Activated CD4-positive, CD25-positive, alpha-beta regulatory T cell treated with anti-CD3 and anti-CD28 coated beads, Interleukin-2, amount 50 U/mL, for 24 hours (primary cell): ENCODE results near the gene LSP1.

Source experiments
- ATAC-seq, 2 donors: fragments of 150-1000 bp; cut with Tn5 transposase; one replicate each; pipeline ENCODE4 v1.10.0; 2021; ENCODE audit warnings: mild to moderate bottlenecking in 1 of 2, moderate library complexity in 1 of 2

Gene LSP1

DNA sequence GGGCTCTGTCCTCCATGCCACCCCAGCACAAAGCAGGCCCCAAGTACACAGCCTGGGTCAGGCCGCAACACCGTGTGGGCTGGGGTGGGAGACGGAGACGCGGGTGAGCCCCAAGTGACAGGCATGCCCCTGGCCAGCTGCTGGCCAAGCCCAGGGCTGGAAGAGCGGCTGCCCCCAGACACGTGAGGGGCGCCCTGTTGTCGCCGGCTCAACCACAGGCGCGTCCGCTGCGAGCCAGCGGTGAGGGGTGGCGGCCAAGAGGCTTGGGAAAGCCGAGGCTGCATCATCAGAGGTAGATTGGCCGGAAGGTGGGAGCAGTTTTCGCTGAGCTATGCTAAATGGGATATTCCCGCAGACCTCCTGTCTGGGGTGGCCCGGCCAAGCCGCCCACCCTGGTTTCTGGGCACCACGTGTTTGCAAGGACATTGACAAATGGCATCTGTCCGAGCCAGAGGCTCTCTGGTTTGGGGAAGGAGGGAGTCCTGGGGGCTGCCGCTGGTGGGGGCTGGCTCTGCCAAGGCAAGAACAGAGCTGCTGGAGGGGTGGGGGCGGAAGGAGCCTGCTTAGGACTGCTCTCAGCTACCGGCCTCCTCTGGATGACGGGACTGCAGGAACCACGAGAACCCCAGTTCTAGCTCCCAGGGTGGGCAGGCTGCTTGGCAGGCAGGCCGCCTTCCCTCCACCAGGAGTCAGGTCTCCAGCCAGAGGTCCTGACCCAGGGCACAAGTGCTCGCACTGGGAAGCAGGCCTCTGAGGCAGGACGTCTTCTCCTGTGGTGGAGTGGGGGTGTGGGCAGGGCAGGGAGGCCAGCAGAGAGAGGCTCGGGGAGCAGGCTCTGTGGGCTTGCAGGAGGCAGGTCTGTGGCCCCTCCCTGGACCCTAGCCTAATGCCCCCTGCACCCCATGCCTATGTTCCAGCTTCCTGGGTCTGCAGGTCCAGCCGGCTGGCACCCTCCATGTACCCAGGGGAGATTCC, 38.3 kb downstream of the LSP1 start:
- no peak for ATAC-seq

DNA sequence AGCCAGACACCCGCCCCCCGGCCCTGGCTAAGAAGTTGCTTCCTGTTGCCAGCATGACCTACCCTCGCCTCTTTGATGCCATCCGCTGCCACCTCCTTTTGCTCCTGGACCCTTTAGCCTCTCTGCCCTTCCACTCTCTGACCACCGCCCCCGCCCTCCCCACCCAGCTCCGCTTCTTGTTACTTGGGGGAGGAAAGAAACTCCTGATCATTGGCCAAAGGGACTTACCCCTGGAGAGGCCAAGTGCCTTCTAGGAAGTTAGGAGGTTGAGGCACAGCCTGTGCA, 38.9 kb downstream of the LSP1 start, which contains the start of gene PRR33:
Gene PRR33, minus strand, starts transcription at position 65 of the 285 bp plus-strand sequence. CDS start 1,311 bp downstream, outside the sequence.
- ATAC-seq = no peak

DNA sequence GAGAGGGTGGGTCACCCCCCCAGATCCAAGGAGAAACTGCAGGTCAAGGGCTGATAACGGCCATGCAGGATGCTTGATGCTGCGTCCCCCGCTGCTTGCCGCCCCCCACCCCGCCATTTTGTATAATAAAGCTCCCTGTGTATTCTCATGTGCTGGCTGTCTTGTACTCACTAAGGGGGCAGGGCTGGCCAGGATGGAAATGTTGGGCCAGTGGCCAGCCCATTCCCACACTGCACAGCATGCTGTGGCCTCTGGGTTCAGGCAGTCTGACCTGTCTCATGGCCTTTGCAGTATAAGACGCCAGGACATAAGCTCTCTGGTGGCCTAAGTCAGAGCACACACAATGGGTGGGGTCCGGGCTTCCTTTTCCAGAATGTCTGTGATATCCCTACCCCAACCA, 39.2 kb downstream of the LSP1 start:
- ATAC-seq = no peak

DNA sequence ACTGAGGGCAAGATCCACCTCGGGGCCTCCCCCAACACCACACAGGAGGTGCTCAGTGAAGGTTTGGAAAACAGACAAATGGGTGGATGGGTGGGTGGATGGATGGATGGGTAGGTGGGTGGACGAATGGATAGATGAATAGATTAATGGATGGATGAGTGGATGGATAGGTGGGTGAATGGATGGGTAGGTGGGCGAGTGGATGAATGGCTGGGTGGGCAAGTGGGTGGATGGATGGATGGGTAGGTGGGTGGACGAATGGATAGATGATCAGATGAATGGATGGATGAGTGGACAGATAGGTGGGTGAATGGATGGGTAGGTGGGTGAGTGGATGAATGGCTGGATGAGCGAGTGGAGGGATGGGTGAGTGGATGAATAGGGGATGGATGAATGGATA, 39.7 kb downstream of the LSP1 start:
- ATAC-seq = no peak

DNA sequence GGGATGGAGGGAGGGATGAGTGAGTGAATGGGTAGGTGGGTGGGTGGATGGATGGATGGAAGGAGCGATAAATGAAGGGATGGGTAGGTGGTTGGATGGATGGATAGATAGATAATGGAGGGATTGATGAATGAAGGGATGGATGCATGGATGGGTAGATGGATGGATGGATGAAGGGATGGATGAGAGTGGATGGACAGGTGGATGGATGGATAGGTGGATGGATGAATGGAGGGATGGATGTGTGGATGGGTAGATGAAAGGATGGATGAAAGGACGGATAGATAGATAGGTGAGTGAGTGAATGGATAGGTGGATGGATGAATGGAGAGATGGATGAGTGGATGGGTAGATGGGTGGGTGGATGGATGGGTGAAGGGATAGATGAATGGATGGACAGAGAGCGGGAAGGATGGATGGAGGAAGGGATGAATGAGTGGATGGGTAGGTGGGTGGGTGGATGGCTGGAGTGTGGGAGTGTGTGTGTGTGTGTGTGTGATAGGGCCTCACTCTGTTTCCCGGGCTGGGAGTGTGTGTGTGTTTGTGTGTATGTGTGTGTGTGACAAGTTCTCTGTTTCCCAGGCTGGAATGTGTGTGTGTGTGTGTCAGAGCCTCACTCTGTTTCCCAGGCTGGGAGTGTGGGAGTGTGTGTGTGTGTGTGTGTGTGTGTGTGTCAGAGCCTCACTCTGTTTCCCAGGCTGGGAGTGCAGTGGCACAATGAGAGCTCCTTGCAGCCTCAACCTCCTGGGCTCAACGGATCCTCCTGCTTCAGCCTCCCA, 40.9 kb downstream of the LSP1 start:
- no peak for ATAC-seq

DNA sequence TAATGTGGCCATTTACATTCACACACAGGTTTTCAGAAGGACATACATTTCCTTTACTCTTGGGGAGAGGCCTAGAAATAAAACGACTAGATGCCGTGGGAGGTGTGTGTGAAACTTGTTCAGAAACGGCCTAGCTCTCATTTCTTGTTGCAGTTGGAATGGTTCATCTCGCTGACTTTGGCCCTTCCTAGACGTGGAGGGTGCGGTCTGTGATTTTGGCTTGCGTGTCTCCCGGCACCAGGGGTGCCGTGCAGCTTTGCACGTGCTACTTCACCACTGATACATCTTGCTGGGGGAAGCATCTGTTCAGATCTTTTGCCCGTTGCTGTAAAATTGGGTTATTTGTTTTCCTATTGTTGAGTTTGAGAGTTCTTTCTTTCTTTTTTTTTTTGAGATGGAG, 41.9 kb downstream of the LSP1 start:
- ATAC-seq = no peak

DNA sequence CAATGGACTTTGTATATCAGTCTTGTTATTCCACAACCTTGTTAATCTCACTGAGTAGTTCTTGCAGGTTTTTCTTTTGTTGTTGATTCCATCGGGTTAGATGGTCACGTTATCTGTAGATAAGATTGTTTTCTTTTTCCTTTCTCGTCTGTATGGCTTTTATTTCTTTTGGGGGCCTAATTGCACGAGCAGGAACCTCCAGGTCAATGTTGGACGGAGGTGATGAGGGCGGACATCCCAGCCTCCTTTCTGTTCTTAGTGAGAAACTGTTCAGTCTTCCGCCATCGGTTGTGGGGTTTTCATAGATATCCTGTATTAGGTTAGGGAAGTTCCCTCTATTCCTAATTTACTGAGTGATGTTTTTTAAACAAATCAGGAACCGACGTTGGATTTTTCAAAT, 43.6 kb downstream of the LSP1 start:
- ATAC-seq = no peak

DNA sequence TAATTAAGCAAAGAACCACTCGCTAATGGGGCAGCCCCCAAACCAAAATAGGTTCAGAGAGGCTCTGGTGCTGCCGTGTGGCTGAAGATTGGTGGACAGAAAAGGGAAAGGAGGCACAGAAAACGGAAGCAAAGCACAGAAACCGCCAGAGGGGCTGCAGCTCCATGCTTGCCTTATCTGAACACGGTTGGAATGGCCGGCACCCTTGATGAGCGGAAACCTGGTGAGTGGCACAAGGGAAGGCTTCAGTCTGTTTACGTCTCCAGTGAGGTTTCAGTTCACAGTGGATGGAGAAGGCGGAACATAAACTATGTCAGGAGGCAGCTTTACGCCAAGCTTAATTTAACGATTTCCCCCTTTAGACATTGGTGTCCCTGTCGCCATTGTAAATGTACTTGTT, 44.0 kb downstream of the LSP1 start:
- ATAC-seq = no peak

DNA sequence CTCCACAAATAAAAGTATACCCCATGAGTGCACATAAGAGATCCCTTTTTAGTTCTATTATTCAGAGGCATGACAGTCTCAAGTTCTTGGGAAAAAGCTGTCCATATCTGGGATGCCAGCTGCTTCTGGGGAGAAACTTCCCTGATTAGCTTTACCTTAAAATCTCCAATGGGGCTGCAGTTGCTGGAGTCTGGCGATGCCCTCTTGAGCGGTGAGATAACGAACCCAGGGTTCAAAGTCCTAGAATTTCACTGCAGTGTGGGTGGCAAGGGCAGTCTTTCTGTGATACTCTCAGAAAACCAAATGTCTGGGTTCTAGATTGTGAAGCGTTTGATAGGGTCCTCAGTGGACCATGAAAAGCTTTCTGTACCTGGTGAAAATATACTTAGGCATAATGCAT, 46.2 kb downstream of the LSP1 start:
- ATAC-seq = no peak

DNA sequence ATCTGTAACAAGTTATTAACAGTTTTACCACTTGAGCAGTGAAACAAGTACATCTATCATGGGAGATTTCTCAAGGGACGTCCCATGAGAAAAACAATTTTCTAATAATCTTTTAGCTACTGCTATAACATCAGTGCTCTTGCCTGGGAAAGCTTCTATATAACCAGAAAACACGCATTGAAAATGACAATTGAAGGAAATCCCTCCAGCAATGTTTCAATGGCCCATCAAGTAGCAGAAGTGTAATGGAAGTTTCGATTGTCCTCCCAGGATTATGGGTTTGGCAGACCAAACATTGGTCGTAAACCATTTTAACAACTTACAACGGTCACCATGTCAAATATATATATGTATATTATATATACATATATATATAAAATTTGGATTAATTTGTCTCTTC, 46.8 kb downstream of the LSP1 start:
- no peak for ATAC-seq

DNA sequence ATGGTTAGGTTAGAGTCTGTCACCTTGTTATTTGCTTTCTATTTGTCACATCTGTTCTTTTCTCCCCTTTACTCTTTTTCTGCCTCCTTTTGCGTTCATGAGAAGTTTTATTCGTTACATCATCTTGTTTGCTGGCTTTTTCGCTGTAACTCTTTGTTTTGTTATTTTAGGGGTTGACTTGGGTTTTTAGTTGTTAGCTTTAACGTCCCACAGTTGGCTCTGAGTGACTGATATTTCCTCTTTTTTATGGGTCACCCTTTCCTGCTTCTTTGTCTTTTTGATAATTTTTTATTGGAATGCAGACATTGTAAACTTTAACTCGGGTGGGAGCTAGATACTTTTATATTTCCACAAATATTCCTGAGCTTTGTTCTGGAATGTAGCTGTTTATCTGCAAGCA, 53.3 kb downstream of the LSP1 start:
- ATAC-seq = no peak

DNA sequence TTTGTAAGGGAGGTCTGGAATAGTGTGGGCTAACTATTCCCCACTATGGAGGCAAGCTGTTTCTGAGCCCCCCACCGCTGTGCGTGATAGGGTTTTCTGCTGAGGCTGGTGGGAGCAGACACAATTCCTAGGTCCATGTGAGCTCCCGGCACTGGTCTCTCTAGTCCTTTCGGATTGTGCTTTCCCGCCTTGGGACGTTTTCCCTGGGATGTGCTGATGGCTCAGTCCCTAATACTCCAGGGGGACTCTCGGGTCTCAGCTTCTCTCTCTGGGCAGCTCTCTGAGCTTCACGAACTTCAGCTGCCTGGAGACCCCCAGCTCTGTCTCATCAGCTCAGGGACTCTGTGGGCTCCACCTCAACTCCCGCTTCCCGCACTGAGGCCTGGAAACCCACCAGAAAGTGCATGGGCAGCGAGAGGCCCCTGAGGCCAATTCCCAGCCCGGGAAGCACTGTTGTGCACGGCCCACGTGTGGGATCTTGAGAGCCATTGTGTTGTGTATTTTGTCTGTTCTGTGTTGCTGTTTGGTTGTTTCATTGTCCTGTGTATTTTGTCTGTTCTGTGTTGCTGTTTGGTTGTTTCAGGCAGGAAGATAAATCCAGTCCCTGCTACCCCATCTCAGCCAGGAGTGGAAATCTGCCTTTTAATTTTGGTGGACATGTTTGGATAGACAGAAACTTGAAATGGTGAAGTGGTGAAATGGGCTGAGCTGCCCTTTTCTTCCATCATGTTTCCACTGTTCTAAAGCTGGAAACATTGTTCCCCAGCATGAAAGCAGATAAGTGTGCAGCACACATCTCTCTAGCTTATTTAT, 53.9 kb downstream of the LSP1 start:
- no peak for ATAC-seq

DNA sequence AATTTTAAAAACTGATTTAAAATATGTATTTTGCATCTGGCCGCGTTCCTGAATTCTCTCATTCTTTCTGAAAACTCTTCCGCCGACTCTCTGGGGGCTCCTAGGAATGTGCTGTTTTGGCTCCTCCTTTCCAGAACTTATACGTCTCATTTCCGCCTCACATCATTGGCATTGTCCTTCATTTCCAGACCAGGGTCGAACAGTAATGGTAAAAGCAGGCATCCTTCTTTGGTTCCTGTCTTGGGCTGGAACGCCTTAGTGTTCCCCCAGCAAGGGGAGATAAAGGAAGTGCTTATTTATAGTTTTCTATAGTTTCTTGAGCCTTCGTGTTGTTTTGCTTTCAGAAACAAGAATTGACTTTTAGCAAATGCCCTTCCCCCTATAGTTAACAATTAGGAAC, 55.7 kb downstream of the LSP1 start:
- no peak for ATAC-seq

DNA sequence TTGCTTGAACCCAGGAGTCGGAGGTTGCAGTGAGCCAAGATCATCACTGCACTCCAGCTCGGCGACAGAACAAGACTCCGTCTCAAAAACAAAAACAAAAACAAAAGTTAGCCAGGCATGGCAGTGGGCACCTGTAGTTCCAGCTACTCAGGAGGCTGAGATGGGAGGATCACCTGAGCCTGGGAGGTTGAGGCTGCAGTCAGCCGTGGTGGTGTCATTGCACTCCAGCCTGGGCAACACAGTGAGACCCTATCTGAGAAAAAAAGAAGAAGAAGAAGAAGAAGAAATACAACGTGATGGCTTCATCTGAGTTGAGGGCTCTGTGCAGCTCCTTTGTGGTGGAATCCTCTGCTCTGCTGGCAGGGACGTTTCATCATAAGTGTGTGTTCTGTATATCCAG, 56.6 kb downstream of the LSP1 start:
- no peak for ATAC-seq

DNA sequence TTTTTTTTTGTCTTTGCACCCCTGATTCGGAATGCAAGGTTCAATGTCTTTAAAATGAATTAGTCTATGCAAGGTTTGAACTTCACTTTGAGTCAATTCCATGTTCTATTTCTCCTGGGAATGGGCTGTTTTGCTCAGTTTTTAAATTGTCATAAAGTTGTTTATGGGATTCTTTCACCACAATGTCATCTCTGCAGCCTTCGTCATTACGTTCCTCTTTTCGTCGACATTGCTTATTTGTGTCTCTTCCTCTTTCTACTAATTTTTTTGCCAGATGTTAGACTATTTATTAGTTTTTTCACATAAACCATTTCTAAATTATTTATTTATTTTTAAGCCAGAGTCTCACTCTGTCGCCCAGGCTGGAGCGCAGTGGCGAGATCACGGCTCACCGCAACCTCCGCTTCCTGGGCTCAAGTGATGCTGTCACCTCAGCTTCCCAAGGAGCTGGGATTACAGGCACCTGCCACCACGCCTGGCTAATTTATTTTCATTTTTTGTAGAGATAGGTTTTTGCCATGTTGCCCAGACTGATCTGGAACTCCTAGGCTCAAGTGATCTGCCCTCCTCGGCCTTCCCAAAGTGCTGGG, 59.5 kb downstream of the LSP1 start:
- no peak for ATAC-seq

DNA sequence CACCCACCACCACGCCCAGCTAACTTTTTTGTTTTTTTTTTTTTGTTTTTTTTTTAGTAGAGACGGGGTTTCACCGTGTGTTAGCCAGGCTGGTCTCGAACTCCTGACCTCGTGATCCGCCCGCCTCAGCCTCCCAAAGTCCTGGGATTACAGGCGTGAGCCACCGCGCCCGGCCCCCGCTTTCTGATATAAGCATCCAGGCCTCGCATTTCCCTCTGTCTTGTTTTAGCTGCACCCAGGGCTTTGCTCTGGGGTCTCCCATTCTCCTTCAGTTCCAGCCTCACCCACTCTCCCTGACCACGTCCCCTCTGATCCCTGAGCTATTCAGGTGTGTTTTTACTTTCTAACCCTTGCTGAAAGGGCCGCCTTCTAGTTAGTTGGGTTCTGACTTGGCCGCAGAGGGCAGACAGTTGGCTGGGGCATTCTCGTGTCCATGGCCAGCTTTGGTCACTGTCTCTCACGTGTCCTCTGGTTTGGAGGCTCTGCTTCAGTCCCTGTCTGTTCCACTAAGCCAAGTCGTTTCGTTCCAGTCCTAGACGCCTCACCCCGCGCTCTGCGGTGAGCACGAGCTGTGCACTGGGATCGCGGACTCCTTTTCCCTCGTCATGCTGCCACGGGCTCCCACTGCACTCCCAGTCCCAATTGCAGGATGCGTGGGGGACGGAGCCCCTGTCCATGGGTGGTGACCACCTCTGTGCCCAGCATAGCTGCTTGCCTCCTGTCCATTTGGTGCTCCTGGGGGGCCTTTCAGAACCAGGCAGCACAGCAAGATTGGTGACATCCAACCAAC, 60.6 kb downstream of the LSP1 start:
- ATAC-seq = no peak

DNA sequence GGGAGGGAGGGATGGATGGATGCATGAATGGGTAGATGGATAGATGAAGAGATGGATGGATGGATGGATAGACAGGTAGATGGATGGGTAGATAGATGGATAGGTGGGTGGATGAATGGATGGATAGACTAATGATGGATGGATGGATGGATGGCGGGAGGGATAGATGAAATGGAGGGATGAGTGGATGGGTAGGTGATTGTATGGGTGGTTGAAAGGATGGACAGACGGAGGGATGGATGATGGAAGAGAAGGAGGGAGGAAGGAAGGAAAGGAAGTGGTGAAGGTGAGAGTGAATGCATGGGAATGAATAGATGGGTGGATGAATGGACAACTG, 62.9 kb downstream of the LSP1 start:
- no peak for ATAC-seq

DNA sequence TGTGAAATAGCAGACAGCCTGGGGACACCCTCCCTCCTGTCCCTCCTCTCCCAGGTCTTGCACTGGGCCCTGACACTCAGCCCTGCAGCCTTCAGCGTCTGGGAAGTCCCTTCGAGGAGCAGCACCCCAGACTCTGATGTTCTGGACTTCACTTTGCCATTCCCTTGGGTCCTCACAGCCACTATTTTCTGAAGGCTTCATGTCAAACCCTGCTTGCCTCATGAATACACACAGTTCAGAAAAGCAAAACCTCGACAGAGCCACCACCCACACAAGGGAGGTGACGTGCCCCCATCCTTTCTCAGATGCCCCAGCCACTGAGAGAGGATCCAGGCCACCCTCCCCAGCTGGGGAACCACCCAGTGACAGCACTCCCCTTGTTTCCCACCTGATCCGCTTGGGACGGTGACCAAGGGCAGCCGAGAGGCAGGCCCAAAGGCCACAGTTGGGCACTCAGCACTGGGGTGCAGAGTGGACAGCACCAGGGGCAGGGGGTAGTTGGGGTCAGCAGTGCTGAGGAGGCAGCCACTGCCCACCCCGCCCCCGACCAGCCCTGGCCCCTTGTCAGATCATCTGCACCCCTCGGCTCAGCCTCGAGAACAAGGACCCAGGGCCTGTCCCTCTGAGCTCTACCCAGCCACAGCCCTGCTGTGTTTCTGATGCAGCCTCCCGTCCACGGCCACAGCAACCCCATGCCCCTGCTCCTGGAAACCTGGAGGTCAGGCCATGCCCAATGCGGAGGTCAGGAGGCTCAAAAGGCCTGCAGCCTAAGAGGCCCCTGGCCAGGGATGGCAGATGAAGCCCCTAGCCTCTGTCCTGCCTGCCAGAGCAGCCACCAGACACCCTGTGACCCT, 63.5 kb downstream of the LSP1 start:
- peak; percentile 27 to 46 for ATAC-seq

DNA sequence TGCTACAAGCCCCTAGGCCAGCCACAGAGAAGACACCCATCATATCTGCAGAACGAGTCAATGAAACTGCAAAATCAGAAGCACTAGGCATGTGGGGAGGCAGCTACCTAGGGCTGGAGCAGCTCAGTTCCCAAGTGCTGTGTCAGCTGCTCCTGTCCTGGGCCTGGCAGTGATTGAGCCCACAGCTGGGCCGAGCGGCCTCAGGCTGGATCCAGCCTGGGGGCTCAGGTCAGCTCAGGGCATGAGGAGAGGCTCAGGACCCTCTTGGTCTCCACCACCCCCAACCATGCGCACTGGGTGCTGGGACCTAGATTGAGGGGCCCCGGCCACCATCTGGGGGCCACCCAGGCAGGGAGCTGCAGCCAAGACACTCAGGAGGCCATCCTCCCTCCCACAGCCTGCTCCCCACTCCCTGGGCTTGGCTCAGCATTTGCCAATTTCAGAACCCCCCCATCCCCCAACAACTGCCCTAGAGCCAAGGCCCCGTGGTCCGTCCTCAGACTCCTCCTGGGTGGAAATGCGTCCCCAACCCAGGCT, 64.2 kb downstream of the LSP1 start:
- no peak for ATAC-seq

DNA sequence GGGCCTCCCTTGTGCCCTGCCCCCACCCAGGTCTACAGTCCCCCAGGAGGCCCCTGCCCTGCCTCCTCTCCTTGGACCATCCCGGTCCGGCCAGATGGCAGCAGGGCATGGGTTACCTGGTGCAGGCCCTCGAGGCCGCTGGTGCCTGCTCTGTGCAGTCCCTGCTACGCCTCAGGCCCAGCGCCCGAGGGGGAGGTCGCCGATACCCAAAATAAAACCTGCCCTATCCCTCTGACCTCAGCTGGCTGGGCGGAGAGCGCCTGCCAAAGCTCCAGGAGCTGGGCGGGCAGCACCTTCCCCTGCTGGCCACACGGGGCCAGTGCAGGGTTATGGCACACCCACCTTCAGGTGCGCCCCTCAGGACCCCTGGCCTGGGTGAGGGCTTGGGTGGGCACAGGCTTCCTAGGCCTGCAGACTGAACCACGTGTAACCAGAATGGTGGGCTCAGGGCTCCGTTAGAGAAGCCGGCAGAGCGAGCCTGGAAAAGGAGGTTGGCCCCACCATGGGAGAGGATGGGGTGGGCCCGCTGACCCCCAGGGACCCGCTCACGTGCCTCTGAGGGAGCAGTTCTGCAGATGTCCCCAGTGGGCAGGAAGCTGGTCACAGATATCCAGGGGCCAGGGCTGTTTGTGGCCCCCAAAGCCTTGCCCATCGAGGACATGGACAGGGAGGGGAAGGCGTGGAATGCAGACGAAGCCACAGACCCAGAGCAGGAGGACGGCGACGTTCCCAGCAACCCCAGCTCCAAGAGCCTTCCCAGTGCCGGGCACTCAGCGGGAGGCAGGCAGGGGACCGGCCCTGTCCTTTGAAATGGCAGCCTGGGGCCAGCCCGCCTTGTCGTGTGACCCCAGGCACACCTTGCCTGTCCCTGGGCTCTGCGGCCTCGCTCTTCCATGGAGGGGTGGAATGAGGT, 64.9 kb downstream of the LSP1 start:
- peak in 1 of 2 donors; percentile 34 for ATAC-seq
